ENCODE data around the gene JAK2.
"Not testable (repeated sequence)": the region's sequence is repeated elsewhere in the genome, so short reads cannot be mapped to it uniquely, and the experiment has no call there.

JAK2 gene

DNA sequence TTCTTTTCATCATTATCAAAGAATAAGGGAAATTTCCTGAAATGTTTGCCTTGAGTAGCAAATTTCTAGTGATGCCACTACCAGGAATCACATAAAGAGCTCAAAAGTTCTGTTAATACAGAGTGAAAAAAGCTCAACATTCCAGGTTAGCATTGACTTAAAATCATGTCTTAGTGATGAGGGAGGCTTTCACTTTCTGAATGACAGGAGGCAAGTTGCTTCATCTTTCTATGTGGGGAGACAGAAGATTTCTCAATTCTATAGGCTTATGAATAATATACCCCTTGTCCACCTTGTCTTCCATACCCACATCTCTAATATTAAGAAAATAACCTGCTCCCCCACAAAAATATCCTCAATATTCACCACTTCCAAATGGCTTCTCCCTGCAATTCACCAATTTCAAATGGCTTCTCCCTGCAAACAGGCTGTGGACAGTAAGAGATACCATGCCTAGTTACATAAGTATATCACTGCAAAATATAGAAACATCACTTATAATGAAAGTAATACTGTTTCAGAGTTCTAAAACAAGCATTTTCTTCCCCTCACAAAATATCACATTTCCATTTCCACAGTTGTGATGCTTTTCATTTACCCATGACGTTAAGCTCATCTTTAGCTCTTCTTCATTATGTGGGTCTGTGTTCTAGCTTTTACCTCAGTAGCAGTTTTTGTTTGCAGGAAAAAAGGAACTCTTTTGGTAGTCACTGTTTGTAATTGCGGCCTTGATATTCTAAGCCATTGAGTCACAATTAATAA is 2.2 kb upstream of the JAK2 start:
- DNase-seq, result no peak

DNA sequence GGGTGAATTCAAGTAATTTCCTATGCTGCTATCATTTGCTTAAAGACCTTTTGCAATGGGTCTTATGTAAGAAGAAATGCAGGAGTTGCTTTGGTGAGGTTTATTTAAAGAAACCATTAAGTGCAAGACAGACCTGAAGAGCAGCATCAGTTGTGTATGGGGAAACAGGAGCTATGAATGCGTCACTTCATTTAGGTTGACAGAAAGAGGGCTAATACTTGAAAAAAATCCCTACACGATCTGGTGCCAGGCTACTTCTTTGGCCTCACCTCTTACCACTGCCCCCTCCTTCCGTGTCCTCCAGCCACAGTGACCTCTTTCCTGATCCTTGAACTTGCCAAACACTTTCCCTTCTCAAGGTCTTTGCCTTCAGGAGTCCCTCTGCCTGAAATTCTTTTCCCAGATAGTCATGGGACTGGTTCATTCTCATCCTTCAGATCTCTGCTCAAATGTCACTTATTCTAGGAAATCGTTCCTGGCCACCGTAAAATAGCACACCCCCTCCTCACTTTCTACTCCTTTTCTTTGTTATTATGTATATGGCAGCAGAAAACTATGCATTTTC is 1.4 kb upstream of the JAK2 start:
- no peak for DNase-seq

DNA sequence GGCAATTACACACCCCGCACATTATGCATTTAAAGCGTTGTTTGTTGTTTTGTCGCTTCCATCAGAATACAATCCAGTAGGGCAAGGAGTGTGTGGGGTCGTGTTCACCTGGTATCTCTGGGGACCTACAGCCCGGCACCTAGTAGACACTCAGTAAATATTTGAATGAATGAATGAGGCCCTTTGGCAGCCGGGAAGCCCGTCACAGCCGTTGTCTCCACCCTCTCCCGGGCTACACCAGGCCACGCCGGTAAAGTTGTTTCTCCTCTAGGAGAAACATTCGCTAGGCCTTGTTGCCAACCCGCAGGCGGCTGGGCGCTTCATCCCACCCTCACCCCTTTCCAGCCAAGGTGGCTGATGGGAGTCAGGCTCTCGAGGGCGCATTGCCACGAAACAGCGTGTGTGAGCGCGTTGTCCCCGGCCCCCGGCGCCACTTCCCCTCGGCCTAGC is 876 bp upstream of the JAK2 start:
- no peak for DNase-seq

DNA sequence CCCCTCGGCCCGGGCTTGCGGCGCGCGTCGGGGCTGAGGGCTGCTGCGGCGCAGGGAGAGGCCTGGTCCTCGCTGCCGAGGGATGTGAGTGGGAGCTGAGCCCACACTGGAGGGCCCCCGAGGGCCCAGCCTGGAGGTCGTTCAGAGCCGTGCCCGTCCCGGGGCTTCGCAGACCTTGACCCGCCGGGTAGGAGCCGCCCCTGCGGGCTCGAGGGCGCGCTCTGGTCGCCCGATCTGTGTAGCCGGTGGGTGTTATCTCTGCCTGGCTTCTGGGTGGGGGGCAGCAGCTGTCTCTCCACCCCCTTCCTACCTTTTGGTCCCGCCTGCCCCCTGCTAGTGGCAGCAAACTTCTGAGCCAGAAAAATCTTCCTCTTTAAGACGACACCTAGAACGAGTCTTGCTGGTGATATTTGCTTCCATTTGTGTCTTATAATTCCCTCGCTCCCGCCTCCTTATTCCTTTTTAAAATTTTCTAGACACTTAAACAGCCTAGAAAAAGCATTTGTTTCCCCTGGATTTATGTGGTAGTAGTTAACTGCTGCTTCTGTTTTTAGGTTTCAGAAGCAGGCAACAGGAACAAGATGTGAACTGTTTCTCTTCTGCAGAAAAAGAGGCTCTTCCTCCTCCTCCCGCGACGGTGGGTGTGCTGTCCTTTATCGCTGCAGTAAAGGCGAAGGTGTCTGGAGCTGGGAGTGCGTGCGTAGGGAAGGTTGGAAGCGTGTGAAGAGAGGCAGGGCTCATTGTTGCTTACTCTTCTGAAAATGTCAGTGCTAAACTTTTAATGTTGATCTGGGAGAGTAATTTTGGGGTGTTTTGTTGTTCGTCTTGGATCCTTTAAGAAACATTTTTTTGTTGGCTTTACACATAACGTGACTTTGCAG is 554 bp downstream of the JAK2 start:
- DNase-seq, result no peak

DNA sequence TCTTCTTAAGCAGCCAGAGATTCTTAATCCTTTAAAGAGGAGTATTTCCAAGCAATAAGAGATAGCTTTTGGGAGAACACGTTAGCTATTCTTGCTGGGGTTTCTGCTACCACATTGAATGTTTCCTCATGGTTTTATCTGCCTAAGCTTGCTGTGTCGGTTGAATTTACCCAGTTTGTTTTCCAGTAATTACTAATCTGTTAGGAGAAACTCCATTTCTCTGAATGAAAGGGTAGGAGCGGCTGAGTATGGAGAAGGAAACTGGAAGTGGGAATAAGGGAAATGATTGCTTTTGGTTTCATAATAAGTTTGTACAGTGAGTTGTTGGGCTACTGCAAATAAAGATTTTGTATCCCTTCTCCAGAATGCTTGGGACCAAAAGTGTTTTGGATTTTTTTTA is 1.2 kb downstream of the JAK2 start:
- no peak for DNase-seq

DNA sequence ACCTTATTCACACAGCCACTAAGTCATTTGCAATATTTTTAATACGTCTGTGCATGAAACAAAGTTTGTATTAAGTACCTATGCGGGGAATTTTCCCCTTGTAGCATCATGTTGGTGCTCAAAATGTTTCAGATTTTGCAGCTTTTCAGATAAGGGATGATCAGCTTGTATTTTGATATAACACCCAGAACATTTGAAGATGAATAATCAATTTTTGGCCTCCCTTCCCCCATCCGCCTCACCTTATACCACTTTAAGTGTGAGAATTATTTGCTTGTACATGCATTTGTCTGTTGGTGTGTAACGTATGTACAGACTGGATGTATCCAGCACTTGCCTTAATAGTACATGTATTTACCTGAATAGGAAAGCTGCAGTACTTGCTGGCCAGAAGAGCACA is 1.7 kb downstream of the JAK2 start:
- DNase-seq, result no peak

DNA sequence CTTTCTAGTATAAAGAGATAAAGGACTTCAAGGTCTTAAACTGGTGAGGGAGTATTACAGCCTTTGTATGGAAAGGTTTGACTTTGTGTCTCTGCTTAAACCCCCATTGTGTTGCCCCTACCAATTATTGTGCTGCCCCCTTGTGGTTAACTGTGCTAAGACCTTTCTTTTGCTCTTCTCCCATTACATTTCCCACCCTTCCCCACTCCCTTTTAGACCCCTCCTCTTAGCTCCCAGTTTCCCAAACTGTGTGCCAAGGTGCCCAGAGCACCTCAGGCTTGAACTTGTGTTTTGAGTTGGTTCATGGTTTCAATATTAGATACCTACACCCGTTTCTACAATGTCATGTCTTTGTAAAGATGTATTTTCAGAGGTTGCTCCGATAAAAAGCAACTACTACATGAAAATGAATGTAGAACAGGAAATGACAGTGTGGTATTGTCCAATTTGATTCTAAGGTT is 2.9 kb downstream of the JAK2 start:
- peak; percentile 10 for DNase-seq

DNA sequence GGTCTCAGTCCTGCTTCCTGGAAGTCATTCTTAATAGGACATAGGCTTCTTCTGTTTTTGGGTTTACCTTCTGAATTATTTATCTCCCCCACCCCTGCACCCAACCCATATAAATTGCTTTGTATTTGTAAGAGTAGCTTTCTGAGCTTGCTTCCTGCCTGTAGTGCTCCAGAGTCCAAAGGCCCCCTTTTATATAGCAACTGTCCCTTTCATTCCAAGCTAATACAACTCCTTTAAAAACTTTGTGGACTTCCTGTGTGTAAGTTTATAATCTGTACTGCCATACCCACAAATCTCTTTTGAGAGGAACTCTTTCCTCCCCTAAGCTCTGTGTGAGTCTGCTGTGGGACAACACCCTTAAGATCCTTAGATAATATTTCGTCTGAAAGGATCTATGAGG is 7.8 kb downstream of the JAK2 start:
- no peak for DNase-seq

DNA sequence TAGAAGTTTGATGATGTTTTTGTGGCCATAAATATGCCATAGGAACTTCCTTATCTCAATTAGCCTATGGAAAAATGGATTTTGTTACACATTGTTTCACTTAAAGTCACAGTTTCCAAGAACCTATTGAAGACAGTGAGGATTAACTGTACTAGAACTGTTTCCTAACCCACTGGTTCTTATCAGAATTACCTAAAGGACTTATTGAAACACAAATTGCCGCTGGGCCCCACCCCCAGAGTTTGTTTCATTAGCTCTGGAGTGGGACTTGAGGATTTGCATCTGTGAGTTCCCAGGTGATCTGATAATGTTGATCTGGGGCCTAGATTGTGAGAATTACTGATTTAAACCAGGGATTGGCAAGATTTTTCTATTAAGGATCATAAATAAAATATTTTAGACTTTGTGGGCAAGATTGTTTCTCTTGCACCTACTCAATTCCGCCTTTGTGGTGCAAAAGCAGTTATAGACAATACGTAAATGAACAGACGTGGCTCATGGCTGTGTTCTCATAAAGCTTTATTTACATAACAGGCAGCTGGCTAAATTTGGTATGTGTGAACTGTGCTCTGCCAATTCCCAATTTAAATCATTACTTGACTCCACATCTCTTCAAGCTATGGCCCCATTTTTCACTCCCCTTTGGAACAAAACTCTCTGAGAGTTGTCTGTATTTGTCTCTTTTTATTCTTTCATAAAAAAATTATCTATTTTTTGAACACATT is 9.3 kb downstream of the JAK2 start:
- no peak for DNase-seq

DNA sequence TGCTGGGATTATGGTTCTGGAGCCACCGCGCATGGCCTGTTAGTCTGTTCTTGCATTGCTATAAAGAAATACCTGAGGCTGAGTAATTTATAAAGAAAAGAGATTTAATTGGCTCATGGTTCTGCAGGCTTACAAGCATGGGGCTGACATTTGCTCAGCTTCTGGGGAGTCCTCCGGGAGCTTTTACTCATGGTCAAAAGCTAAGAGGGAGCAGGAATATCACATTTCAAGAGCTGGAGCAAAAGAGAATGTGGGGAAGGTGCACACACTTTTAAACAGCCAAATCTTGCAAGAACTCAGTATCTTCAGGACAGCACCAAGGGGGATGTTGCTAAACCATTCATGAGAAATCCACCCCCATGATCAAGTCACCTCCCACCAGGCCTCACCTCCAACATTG is 12.1 kb downstream of the JAK2 start:
- no peak for DNase-seq

DNA sequence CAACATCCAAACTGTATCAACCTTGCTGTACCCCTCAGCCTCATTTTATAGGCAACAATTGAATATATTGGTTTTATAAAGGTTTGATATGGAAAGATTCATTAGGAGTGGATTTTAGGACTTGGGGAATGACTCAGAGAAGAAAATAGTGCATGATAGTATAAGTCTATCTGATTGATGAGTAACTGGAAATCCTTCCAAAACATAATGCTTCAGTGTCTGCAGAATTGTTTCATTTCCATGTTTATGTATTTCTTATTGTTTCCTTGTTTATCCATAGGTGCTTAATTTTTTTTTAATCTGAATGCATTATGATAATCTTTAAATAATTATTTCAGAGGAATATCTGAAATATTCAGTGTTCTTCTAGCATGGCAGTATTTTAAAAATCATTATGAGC is 12.6 kb downstream of the JAK2 start:
- DNase-seq, result no peak

DNA sequence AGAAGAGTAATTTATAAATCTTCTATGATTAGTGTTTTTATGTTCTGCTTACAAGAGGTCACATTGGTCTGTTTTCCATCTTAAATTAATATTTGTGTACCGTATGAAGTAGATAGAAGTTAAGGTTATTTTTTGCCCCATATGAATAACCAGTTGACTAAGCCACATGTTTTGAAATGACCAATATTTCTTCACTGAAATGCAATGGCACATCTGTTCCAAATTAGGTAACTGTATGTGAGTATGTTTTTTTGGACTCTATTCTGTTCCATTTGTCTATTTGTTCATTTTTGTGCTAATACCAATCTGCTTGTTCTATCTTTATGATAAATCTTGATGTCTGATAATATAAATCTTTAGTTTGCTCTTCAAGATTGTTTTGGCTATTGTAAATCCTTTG is 17.7 kb downstream of the JAK2 start:
- no peak for DNase-seq

DNA sequence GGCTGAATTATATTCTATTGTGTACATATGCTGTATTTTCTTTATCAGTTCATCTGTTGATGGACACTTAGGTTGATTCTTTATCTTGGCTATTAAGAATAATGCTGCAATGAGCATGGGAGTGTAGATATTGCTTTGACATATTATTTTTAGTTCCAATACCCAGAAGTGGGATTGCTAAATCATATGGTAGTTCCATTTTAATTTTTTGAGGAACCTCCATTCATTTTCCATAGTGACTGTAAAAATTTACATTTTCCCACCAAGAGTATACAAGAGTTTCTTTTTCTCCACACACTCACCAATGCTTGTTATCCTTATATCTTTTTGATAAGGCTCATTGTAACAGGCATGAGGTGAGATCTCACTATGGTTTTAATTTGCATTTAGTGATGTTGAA is 19.4 kb downstream of the JAK2 start:
- DNase-seq, result no peak

DNA sequence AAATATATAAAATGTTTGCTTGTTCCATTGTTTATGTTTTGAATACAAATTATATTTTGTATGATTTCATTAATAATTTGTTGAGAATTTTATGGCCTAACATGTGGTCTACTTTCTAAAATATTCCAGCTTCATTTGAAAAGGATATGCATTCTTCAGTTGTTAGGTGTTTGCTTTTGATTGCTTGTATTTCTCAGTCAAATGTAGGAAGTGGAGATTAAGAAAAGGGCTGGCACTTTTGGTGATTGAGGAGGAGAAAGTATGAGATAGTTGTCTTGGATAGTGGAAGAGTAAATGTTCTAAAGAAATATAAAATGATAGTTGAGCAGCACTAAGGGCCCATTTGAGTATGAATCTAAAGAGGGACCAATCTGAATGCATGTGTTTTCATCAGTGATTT is 23.1 kb downstream of the JAK2 start:
- DNase-seq, result no peak

DNA sequence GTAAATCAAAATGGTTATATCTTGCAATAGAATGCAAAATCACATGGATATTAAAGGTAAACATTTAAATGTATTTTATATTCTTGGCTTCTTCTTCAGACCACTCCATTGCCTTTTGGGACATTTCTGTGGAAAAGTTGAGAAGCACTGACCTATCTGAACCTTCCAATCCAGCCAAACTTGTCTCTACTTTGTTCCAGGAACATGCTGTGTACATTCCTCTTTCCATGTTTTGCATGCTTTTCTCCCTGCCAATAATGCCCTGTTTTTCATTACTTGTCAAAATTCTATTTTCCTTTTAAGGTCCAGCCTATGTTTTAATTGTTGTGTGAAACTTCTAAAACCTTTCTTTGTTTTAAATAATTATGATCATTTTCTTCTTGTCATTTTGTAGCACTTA is 28.3 kb downstream of the JAK2 start:
- no peak for DNase-seq

DNA sequence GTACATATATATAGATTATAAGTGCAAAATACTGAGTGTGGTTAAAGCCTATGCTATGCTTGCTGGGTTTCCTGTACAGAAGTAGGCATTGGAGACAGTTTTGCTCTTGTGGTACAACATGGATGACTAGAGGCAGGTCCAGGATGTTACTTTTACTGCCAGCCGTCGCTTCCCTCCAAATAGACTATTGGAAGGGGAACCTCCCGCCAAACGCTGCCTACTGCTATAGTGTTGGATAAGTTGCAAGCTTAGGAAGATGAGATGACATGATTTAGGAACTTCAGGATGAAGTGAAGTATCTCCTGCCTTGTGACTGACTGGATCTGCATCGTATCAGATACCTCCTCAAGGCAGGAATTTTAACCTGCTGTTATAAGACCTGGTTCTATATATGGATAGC is 30.9 kb downstream of the JAK2 start:
- DNase-seq, result no peak

DNA sequence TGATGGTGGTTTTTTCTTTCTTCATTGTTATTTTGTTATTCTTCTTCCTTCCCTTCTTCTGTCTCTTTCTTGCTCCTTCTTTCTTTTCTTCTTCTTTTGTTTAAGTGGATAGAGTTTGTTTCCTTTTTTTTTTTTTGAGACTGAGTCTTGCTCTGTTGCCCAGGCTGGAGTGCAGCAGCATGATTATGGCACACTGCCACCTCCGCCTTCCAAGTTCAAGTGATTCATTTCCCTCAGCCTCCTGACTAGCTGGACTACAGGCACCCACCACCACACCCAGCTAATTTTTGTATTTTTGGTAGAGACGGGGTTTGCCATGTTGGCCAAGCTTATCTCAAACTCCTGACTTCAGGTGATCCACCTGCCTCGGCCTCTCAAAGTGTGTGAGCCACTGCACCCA is 40.3 kb downstream of the JAK2 start:
- no peak for DNase-seq

DNA sequence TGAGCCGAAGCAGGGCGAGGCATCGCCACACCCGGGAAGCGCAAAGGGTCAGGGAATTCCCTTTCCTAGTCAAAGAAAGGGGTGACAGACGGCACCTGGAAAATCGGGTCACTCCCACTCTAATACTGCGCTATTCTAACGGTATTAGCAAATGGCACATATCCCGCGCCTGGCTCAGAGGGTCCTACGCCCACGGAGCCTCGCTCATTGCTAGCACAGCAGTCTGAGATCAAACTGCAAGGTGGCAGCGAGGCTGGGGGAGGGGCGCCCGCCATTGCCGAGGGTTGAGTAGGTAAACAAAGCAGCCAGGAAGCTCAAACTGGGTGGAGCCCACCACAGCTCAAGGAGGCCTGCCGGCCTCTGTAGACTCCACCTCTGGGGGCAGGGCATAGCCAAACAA is 46.9 kb downstream of the JAK2 start:
- DNase-seq, result not testable (repeated sequence)

DNA sequence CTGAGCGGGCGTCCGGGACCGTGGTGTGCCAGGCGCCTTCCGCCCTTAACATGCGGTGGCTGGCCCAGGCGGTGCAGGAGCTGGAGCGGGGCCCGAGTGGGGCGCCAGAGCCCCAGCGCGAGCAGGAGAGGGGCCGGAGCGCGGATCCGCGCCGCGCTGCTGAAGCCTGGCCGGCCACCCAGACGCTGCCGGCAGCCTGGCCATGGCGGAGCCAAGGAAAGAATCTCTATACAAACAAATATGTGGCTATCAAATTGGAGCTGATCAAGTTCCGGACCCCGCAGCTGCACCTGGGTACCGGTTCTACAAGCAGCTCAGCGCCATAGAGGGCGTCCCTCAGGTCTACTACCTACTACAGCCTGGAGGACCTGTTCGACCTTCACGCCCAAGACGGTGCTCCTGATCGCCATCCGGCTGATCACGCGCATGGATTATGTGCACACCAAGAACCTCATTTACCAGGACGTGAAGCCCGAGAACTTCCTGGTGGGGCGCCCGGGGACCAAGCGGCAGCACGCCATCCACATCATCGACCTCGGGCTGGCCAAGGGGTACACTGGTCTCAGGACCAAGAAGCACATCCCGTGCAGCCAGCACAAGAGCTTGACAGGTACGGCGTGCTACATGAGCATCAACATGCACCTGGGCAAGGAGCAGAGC is 55.8 kb downstream of the JAK2 start:
- no peak for DNase-seq

DNA sequence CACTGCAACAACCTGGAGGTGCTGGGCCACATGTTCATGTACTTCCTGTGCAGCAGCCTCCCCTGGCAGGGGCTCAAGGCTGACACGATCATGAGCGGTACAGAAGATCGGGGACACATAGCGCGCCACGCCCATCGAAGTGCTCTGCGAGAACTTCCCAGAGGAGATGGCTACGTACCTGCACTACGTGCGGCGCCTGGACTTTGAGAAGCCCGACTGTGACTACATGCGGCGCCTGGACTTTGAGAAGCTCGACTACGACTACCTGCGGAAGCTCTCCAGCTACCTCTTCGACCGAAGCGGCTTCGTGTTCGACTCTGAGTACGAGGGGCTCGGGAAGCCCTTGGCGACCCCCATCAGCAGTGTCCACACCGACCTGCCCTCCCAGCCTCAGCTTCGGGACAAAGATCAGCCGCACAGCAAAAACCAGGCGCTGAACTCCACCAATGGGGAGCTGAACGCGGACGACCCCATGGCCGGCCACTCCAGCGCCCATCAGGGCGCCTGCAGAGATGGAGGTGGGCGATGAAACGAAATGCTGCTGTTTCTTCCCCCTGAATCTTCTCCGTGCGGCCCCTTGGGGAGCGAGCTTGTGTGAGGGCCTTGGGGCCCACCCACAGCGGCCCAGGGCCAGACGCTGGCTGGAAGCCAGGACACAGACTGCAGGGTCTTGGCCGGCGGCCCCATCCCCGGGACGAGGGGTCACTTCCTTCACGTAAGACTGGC is 56.5 kb downstream of the JAK2 start:
- no peak for DNase-seq

DNA sequence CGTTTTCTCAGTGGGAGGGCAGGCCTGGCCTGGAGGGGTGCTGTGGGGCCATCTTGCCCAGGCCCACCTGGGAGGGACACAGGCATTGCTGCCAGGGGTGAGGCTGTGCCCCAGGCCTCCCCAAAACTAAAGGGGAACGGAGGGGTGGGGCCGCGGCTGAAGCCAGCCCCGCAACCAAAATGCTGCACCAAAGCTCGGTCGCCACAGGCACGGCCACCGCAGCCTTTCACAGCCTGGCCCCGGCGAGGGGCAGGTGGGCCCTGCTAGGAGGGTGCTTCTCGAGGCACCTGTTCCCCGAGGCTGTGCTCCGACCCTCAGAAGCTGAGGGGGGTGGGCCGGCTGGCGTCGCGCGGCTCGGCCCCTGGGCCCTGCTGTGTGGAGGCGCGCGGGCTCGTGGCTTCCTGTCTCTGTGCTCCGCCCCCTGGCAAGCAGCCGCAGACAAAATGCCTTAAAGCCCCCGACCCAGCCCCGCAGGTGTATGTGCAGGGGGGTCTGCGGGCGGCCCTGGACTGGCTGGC is 57.6 kb downstream of the JAK2 start:
- DNase-seq, result no peak

DNA sequence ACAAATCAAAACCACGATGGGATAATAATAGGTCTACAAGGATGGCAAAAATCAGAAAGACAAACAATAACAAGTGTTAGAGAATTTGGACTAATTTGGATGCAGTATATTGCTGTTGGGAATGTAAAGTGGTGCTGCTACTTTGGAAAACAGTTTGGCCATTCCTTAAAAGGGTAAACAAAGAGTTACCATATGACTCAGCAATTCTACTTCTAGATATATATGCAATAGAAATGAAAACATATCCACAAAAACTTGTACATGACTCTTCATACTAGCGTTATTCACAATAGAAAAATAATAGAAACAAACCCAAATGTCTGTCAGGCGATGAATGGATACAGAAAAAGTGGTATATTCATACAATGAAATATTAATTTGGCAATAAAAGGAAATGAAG is 58.3 kb downstream of the JAK2 start:
- no peak for DNase-seq

Data from NCI-H2107 (cell line).